CD4-positive, alpha-beta memory T cell (primary cell): ENCODE measurements around the gene ZFHX3. TPM values are rescaled to one million over a fixed set of nuclear protein-coding genes. Genes with fewer than 3 reads are reported as not detected.

Source experiments
- CTCF ChIA-PET: fragments of 350-600 bp; sonication (Branson Sonifier 250); formaldehyde crosslinking; loops from one replicate; lab custom pipeline; 2021; ENCODE audit warnings: inconsistent platforms; ENCODE audit not compliant: partially characterized antibody; lab: Charles Lee
- POLR2A ChIA-PET: fragments of 350-600 bp; sonication (Branson Sonifier 250); formaldehyde crosslinking; loops from one replicate; lab custom pipeline; 2021; ENCODE audit not compliant: partially characterized antibody; lab: Charles Lee
- DNase-seq, 5 donors: peaks; one replicate each; pipeline versions ENCODE4 v3.0.0 to v3.0.0-alpha.2; 2020 to 2022; ENCODE audit warnings: mixed read lengths in 1 of 5
- H3K27ac ChIP-seq: one replicate; pipeline ENCODE4 v1.7.0; 2013; ENCODE audit warnings: low read depth, low read length
- H3K27me3 ChIP-seq: 2 replicates; pipeline ENCODE4 v1.7.0; 2013; ENCODE audit warnings: mild to moderate bottlenecking, low read length, moderate library complexity; ENCODE audit not compliant: insufficient read depth
- H3K36me3 ChIP-seq: 2 replicates; pipeline ENCODE4 v1.7.0; 2013; ENCODE audit warnings: mild to moderate bottlenecking, low read length, moderate library complexity; ENCODE audit not compliant: insufficient read depth
- H3K4me1 ChIP-seq: 2 replicates; pipeline ENCODE4 v1.7.0; 2013; ENCODE audit warnings: mild to moderate bottlenecking, low read length, moderate library complexity; ENCODE audit not compliant: insufficient read depth
- H3K4me3 ChIP-seq, 2 donors: one replicate each; pipeline ENCODE4 v1.7.0; 2013; ENCODE audit warnings: low read length in 2 of 2, mild to moderate bottlenecking in 1 of 2
- H3K9me3 ChIP-seq, 2 donors: one replicate each; pipeline ENCODE4 v1.7.0; 2013; ENCODE audit warnings: low read length in 2 of 2, control low read depth in 1 of 2; ENCODE audit not compliant: control insufficient read depth in 1 of 2
- H3K27ac Mint-ChIP-seq, 7 donors: one replicate each; pipeline ENCODE4 v1.8.0; 2020 to 2021; ENCODE audit warnings: mixed read lengths in 7 of 7, mild to moderate bottlenecking in 6 of 7, inconsistent platforms in 3 of 7, moderate library complexity in 3 of 7
- H3K27me3 Mint-ChIP-seq, 2 donors: one replicate each; pipeline ENCODE4 v1.8.0; 2020 to 2021; ENCODE audit warnings: mixed read lengths in 2 of 2
- H3K36me3 Mint-ChIP-seq, 2 donors: one replicate each; pipeline ENCODE4 v1.8.0; 2020 to 2021; ENCODE audit warnings: mixed read lengths in 2 of 2, inconsistent platforms in 1 of 2, mild to moderate bottlenecking in 1 of 2
- H3K4me1 Mint-ChIP-seq, 4 donors: one replicate each; pipeline ENCODE4 v1.8.0; 2020 to 2021; ENCODE audit warnings: mixed read lengths in 4 of 4, mild to moderate bottlenecking in 1 of 4
- H3K4me3 Mint-ChIP-seq, 8 donors: one replicate each; pipeline ENCODE4 v1.8.0; 2020 to 2021; ENCODE audit warnings: mixed read lengths in 8 of 8, mild to moderate bottlenecking in 7 of 8, moderate library complexity in 6 of 8, inconsistent platforms in 3 of 8
- H3K9me3 Mint-ChIP-seq, 8 donors: one replicate each; pipeline ENCODE4 v1.8.0; 2020 to 2021; ENCODE audit warnings: mixed read lengths in 8 of 8, mild to moderate bottlenecking in 5 of 8, inconsistent platforms in 3 of 8, moderate library complexity in 1 of 8
- intact Hi-C: fragments of 100-400 bp; cut with micrococcal nuclease; formaldehyde crosslinking; loops from one replicate; pipeline ENCODE4 v1.15.1; 2023
- polyA plus RNA-seq, 2 donors: library from polyadenylated mRNA; unstranded; fragments of 300-500 nt; fragmentation: Illumina TruSeq; gene quantifications; one replicate each; pipeline ENCODE4 v1.2.3, GENCODE V29; 2021
- total RNA-seq, 2 experiments: library from RNA; stranded (reverse); gene quantifications; one replicate each; pipeline ENCODE4 v1.2.3, GENCODE V29; 2021

Gene ZFHX3
- total and polyA plus RNA-seq, 4 experiments from 2014 or later, result 0.01 to 0.99 (median 0.36) TPM

- no peaks in the 10 kb centered on the region for H3K9me3 ChIP-seq
- H3K36me3 ChIP-seq, result no peaks in the 10 kb centered on the region
- CTCF ChIA-PET, result interaction anchor here (0.7 to 1.5 kb wide), 2 partner anchors 220 to 699 kb away, joined by 3 to 4 read pairs; no protein-coding TSS in a partner anchor
- intact Hi-C loops, result no loop called here
- Mint-ChIP-seq H3K9me3 (peaks cover 0 to 4% (median 0%) of the 10 kb centered on the region in 8 donors), H3K4me3 (peak overlapping the region in 1 of 8 donors; percentile 59), H3K36me3 (peaks cover 2 to 4% of the 10 kb centered on the region in 2 donors), H3K4me1 (peaks cover 7 to 22% (median 14%) of the 10 kb centered on the region in 4 donors), H3K27ac (peak overlapping the region in 2 of 7 donors; percentile 27 to 73), H3K27me3 (peaks cover 22 to 33% of the 10 kb centered on the region in 2 donors)
- DNase-seq, result no peak
- no peaks in the 10 kb centered on the region for H3K4me1 ChIP-seq
- H3K27ac ChIP-seq, result no peak overlapping the region
- POLR2A ChIA-PET, result no interaction called here
- H3K4me3 ChIP-seq, result no peak overlapping the region
- H3K27me3 ChIP-seq, result peaks cover 15% of the 10 kb centered on the region
Measured at GRCh38 chr16:73054498-73054812, 6.5 kb upstream of the ZFHX3 start.

- H3K27ac Mint-ChIP-seq, result no peak overlapping the region
- Histone ChIP-seq H3K36me3 (no peaks in the 10 kb centered on the region), H3K9me3 (no peaks in the 10 kb centered on the region), H3K4me3 (no peak overlapping the region), H3K4me1 (no peaks in the 10 kb centered on the region), H3K27me3 (peaks cover 12% of the 10 kb centered on the region), H3K27ac (no peak overlapping the region)
- H3K4me3 Mint-ChIP-seq, result no peak overlapping the region
- peaks cover 2 to 4% of the 10 kb centered on the region in 2 donors for H3K36me3 Mint-ChIP-seq
- no peak for DNase-seq
- H3K4me1 Mint-ChIP-seq, result peaks cover 4 to 18% (median 11%) of the 10 kb centered on the region in 4 donors
- peaks cover 22 to 32% of the 10 kb centered on the region in 2 donors for H3K27me3 Mint-ChIP-seq
- POLR2A ChIA-PET, result no interaction called here
- intact Hi-C loops, result no loop called here
- CTCF ChIA-PET, result interaction anchor here (0.7 to 1.5 kb wide), 2 partner anchors 219 to 698 kb away, joined by 3 to 4 read pairs; no protein-coding TSS in a partner anchor
- peaks cover 0 to 4% (median 0%) of the 10 kb centered on the region in 8 donors for H3K9me3 Mint-ChIP-seq
Measured at GRCh38 chr16:73054125-73054484, 6.2 kb upstream of the ZFHX3 start.

DNA sequence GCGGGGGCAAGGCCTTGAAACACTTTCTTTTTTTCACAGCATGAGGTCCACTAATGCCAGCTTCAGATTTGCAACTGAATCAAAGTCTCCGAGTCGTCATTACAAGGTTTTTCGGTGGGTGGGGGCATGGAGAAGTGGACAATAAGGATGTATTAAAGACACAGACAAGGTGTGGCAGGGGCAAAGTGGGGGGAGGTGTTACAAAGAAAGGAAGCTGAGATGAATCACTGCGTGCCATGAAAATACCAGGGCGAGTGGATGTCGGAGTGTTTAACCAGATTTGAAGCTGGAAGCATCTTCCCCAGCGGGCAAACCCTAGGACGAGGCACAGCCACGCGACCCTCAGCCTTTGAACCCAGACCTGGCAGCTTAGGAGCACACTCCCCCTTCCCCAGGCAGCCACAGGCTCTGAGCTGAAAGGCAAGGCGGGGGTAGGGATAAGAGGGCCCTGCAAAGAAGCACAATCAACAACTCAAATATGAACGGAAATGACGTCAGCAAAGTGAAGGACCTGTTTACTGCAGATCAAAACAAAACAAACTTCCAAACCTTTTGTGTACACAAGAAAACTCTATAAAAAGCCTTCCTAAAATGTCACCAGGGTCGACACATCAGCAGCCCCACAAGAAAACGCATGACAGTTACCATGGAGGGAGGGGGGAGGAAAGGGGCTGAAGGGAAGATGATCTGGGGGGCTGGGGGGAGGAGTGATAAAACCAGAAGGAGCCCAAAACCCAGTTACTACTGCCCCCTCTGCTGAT lies 5.6 kb upstream of the ZFHX3 start:
- H3K4me1 ChIP-seq, result no peaks in the 10 kb centered on the region
- no peak overlapping the region for H3K27ac ChIP-seq
- peaks cover 3 to 16% (median 8%) of the 10 kb centered on the region in 4 donors for H3K4me1 Mint-ChIP-seq
- no peak overlapping the region for H3K4me3 ChIP-seq
- H3K27ac Mint-ChIP-seq, result peak overlapping the region in 1 of 7 donors; percentile 22
- intact Hi-C loops, result no loop called here
- peaks cover 24 to 34% of the 10 kb centered on the region in 2 donors for H3K27me3 Mint-ChIP-seq
- H3K36me3 Mint-ChIP-seq, result peaks cover 2 to 4% of the 10 kb centered on the region in 2 donors
- no peaks in the 10 kb centered on the region for H3K9me3 ChIP-seq
- ChIA-PET POLR2A (no interaction called here), CTCF (interaction anchor here (1.5 kb wide), 1 partner anchor 219 kb away, joined by 4 read pairs; no protein-coding TSS in a partner anchor)
- H3K36me3 ChIP-seq, result no peaks in the 10 kb centered on the region
- H3K9me3 Mint-ChIP-seq, result peaks cover 0 to 4% (median 0%) of the 10 kb centered on the region in 8 donors
- H3K27me3 ChIP-seq, result peaks cover 10% of the 10 kb centered on the region
- no peak overlapping the region for H3K4me3 Mint-ChIP-seq
- no peak for DNase-seq

GRCh38 chr16:73053038-73053363 lies 5.1 kb upstream of the ZFHX3 start:
- peaks cover 10% of the 10 kb centered on the region for H3K27me3 ChIP-seq
- Mint-ChIP-seq H3K27ac (no peak overlapping the region), H3K27me3 (peaks cover 24 to 35% of the 10 kb centered on the region in 2 donors), H3K9me3 (peaks cover 0 to 4% (median 0%) of the 10 kb centered on the region in 8 donors), H3K4me1 (peaks cover 3 to 16% (median 8%) of the 10 kb centered on the region in 4 donors), H3K4me3 (no peak overlapping the region), H3K36me3 (peaks cover 2 to 4% of the 10 kb centered on the region in 2 donors)
- ChIA-PET POLR2A (no interaction called here), CTCF (interaction anchor here (1.5 kb wide), 1 partner anchor 218 kb away, joined by 4 read pairs; no protein-coding TSS in a partner anchor)
- no peaks in the 10 kb centered on the region for H3K4me1 ChIP-seq
- H3K27ac ChIP-seq, result no peak overlapping the region
- intact Hi-C loops, result no loop called here
- DNase-seq, result no peak
- H3K36me3 ChIP-seq, result no peaks in the 10 kb centered on the region
- H3K9me3 ChIP-seq, result no peaks in the 10 kb centered on the region
- no peak overlapping the region for H3K4me3 ChIP-seq

DNA sequence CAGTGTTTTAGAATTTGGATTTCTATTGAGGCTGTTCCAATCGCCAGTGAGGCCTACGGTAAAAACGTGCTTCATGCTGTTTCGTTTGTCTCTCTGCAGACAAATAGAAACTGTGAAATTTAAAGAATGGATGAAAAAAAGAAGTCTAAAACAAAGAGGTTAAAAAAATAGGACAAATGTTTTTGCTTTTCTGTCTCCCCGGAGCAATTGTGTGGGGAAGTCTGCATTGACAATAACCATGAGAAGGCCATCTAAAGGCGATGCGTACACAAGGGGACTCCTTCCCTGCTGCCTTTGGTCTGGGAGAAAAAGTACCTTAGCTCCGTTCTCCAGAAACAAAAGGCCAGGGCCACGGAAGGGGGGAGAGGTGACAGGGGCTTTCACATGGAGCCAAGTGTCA lies 4.6 kb upstream of the ZFHX3 start:
- Mint-ChIP-seq H3K36me3 (peaks cover 2 to 4% of the 10 kb centered on the region in 2 donors), H3K4me3 (no peak overlapping the region), H3K4me1 (peaks cover 3 to 16% (median 8%) of the 10 kb centered on the region in 4 donors), H3K27me3 (peaks cover 24 to 35% of the 10 kb centered on the region in 2 donors), H3K27ac (no peak overlapping the region), H3K9me3 (peaks cover 0 to 4% (median 0%) of the 10 kb centered on the region in 8 donors)
- Histone ChIP-seq H3K27me3 (peaks cover 10% of the 10 kb centered on the region), H3K4me1 (no peaks in the 10 kb centered on the region), H3K27ac (no peak overlapping the region), H3K4me3 (no peak overlapping the region), H3K36me3 (no peaks in the 10 kb centered on the region), H3K9me3 (no peaks in the 10 kb centered on the region)
- CTCF ChIA-PET, result no interaction called here
- intact Hi-C loops, result no loop called here
- no peak for DNase-seq
- POLR2A ChIA-PET, result no interaction called here

GRCh38 chr16:73051961-73052360 lies 4.0 kb upstream of the ZFHX3 start:
- H3K4me3 ChIP-seq, result no peak overlapping the region
- H3K4me1 ChIP-seq, result no peaks in the 10 kb centered on the region
- no peak for DNase-seq
- peaks cover 0 to 2% (median 0%) of the 10 kb centered on the region in 8 donors for H3K9me3 Mint-ChIP-seq
- H3K27me3 Mint-ChIP-seq, result peaks cover 26 to 36% of the 10 kb centered on the region in 2 donors
- H3K27ac ChIP-seq, result no peak overlapping the region
- POLR2A ChIA-PET, result no interaction called here
- no peak overlapping the region for H3K27ac Mint-ChIP-seq
- CTCF ChIA-PET, result no interaction called here
- peaks cover 3 to 12% (median 7%) of the 10 kb centered on the region in 4 donors for H3K4me1 Mint-ChIP-seq
- no peaks in the 10 kb centered on the region for H3K36me3 ChIP-seq
- peaks cover 10% of the 10 kb centered on the region for H3K27me3 ChIP-seq
- H3K4me3 Mint-ChIP-seq, result no peak overlapping the region
- intact Hi-C loops, result no loop called here
- no peaks in the 10 kb centered on the region for H3K9me3 ChIP-seq
- H3K36me3 Mint-ChIP-seq, result no peaks in the 10 kb centered on the region

DNA sequence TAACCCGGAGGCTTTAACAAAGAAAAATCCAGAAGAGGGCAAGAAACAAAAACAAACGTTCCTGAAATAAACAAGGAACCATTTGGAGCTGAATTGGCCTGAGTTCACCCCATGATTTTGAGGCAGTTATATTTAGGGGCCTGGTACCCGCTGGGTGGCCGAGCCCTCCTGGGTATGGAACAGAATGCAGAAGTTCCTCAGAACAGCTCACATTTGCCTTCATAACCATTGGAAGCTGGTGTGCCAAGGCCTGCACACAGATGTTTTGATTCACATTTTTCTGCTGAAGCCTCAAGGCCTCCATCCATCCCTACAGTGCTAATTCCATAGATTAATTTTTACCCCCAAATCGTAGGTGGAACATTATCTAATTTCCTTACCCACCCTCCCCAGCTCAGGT lies 3.3 kb upstream of the ZFHX3 start:
- Mint-ChIP-seq H3K4me1 (peaks cover 3 to 11% (median 6%) of the 10 kb centered on the region in 4 donors), H3K9me3 (peaks cover 0 to 2% (median 0%) of the 10 kb centered on the region in 8 donors), H3K27me3 (peaks cover 31 to 40% of the 10 kb centered on the region in 2 donors), H3K4me3 (no peak overlapping the region), H3K27ac (no peak overlapping the region), H3K36me3 (no peaks in the 10 kb centered on the region)
- no peaks in the 10 kb centered on the region for H3K36me3 ChIP-seq
- CTCF ChIA-PET, result no interaction called here
- no peaks in the 10 kb centered on the region for H3K9me3 ChIP-seq
- no peak for DNase-seq
- no peak overlapping the region for H3K4me3 ChIP-seq
- POLR2A ChIA-PET, result no interaction called here
- H3K27me3 ChIP-seq, result peaks cover 12% of the 10 kb centered on the region
- no peak overlapping the region for H3K27ac ChIP-seq
- H3K4me1 ChIP-seq, result no peaks in the 10 kb centered on the region
- intact Hi-C loops, result no loop called here
